Endothelial cell of umbilical vein (primary cell): Measurements from ENCODE around the gene FAM184B.

Experiments
- CTCF ChIP-seq, 2 donors: IDR thresholded peaks; 1 replicate in 1 of 2; 2 replicates in 1 of 2; pipeline ENCODE4 v1.5.1; 2011; ENCODE audit warnings: low read length in 2 of 2, mild to moderate bottlenecking in 2 of 2, moderate library complexity in 2 of 2, control low read depth in 1 of 2, inconsistent platforms in 1 of 2, low read depth in 1 of 2; ENCODE audit not compliant: insufficient read depth in 1 of 2; ENCODE audit errors: extremely low read depth in 1 of 2
- MYC ChIP-seq: IDR thresholded peaks from one replicate; pipeline ENCODE4 v1.6.1; 2011; ENCODE audit warnings: mild to moderate bottlenecking, low read depth, low read length
- POLR2A ChIP-seq: IDR thresholded peaks from 2 replicates; pipeline ENCODE4 v1.6.1; 2012; ENCODE audit warnings: low read depth, mild to moderate bottlenecking, control low read depth, low read length

- no peak for TF ChIP-seq CTCF (IDR thresholded peaks at IDR 0.05; ENCODE audit: extremely low read depth in 1 of 2, insufficient read depth in 1 of 2, low read depth in 1 of 2, low read length in 2 of 2)
- no peak for TF ChIP-seq POLR2A
- no peak for TF ChIP-seq MYC
Measured at GRCh38 chr4:17814140-17814539, 32.7 kb upstream of the FAM184B start.
